CD4-positive, alpha-beta T cell treated with Interleukin-12 subunit alpha and Interleukin-12 subunit beta, for 1 hour (primary cell): ENCODE results near the gene CDH23.

Experiments
- DNase-seq: peaks from one replicate; pipeline ENCODE4 v3.0.0-alpha.2; 2020

The CDH23 gene

GRCh38 chr10:71423901-71424300, 27.2 kb downstream of the CDH23 start:
- DNase-seq, result no peak

- DNase-seq, result no peak
Measured at GRCh38 chr10:71424496-71425194, 27.9 kb downstream of the CDH23 start.

- DNase-seq, result no peak
Measured at GRCh38 chr10:71426058-71426605, 29.4 kb downstream of the CDH23 start.

GRCh38 chr10:71427246-71427645, 30.5 kb downstream of the CDH23 start:
- DNase-seq, result no peak

GRCh38 chr10:71429304-71429703, 32.6 kb downstream of the CDH23 start:
- DNase-seq, result no peak

- no peak for DNase-seq
Measured at GRCh38 chr10:71429929-71430328, 33.2 kb downstream of the CDH23 start.

GRCh38 chr10:71431239-71432100, 34.8 kb downstream of the CDH23 start:
- no peak for DNase-seq

GRCh38 chr10:71432101-71432905, 35.6 kb downstream of the CDH23 start:
- no peak for DNase-seq

- DNase-seq, result no peak
Measured at GRCh38 chr10:71432956-71433767, 36.4 kb downstream of the CDH23 start.

GRCh38 chr10:71433768-71434744, 37.3 kb downstream of the CDH23 start:
- DNase-seq, result peak; percentile 24

- DNase-seq, result no peak
Measured at GRCh38 chr10:71434760-71435394, 38.2 kb downstream of the CDH23 start.

- DNase-seq, result no peak
Measured at GRCh38 chr10:71435571-71436267, 39.0 kb downstream of the CDH23 start.

- DNase-seq, result no peak
Measured at GRCh38 chr10:71436268-71437125, 39.8 kb downstream of the CDH23 start.

GRCh38 chr10:71437537-71438092, 40.9 kb downstream of the CDH23 start:
- DNase-seq, result no peak

- no peak for DNase-seq
Measured at GRCh38 chr10:71438761-71439160, 42.0 kb downstream of the CDH23 start.

GRCh38 chr10:71439670-71440425, 43.1 kb downstream of the CDH23 start:
- no peak for DNase-seq

- DNase-seq, result no peak
Measured at GRCh38 chr10:71440506-71441035, 43.9 kb downstream of the CDH23 start.
